H1 (cell line): Measurements from ENCODE around the gene DCP2. TPM values are rescaled to one million over a fixed set of nuclear protein-coding genes. Genes with fewer than 3 reads are reported as not detected.

ENCODE experiments used
- CTCF ChIA-PET: fragments of 300-600 bp; sonication (Branson Sonifier 250); formaldehyde crosslinking; loops from one replicate; lab custom pipeline; 2021; ENCODE audit not compliant: partially characterized antibody; lab: Charles Lee
- POLR2A ChIA-PET: fragments of 300-600 bp; sonication (Branson Sonifier 250); formaldehyde crosslinking; loops from one replicate; lab custom pipeline; 2021; ENCODE audit warnings: inconsistent platforms; ENCODE audit not compliant: partially characterized antibody; lab: Charles Lee
- DNase-seq, 2 experiments: peaks; one replicate each; pipeline versions ENCODE4 v3.0.0 to v3.0.0-alpha.2; 2010 to 2022; ENCODE audit warnings: low spot score in 2 of 2, low read depth in 1 of 2, mixed read lengths in 1 of 2
- FAIRE-seq: peaks from 2 replicates; lab custom pipeline; 2011; peaks lifted over from hg19 to GRCh38; lab: Jason Lieb, UNC
- H2AFZ ChIP-seq: 2 replicates; pipeline ENCODE4 v1.8.1; 2012; ENCODE audit warnings: low read length, inconsistent platforms
- H2AK5ac ChIP-seq: 2 replicates; pipeline ENCODE4 v1.6.1; 2013; ENCODE audit warnings: low read depth, low read length
- H2BK120ac ChIP-seq: replicated peaks from 2 replicates; pipeline ENCODE3; 2013; ENCODE audit warnings: low read depth, low read length, inconsistent platforms
- H2BK12ac ChIP-seq: 2 replicates; pipeline ENCODE4 v1.6.1; 2013; ENCODE audit warnings: low read depth, low read length
- H2BK15ac ChIP-seq: 2 replicates; pipeline ENCODE4 v1.6.1; 2013; ENCODE audit warnings: low read length
- H2BK20ac ChIP-seq: 2 replicates; pipeline ENCODE4 v1.6.1; 2013; ENCODE audit warnings: low read length
- H2BK5ac ChIP-seq: 2 replicates; pipeline ENCODE4 v1.6.1; 2013; ENCODE audit warnings: low read depth, low read length
- H3K14ac ChIP-seq: 2 replicates; pipeline ENCODE4 v1.6.1; 2013; ENCODE audit warnings: inconsistent platforms; ENCODE audit not compliant: insufficient read length
- H3K18ac ChIP-seq: 2 replicates; pipeline ENCODE4 v1.6.1; 2013; ENCODE audit warnings: low read length; ENCODE audit errors: extremely low read depth
- H3K23ac ChIP-seq: 2 replicates; pipeline ENCODE4 v1.6.1; 2013; ENCODE audit warnings: inconsistent platforms; ENCODE audit not compliant: insufficient read length
- H3K23me2 ChIP-seq: 2 replicates; pipeline ENCODE4 v1.6.1; 2013; ENCODE audit warnings: low read depth, low read length
- H3K27ac ChIP-seq: 2 replicates; pipeline ENCODE4 v1.6.1; 2011; ENCODE audit warnings: low read depth, low read length, inconsistent platforms
- H3K27me3 ChIP-seq, 4 experiments: replicated peaks in 1 of 4; 1 replicate in 1 of 4; 2 replicates in 3 of 4; pipeline versions ENCODE4 v1.6.1 to v1.8.1; 2011 to 2013; ENCODE audit warnings: low read length in 3 of 4, mild to moderate bottlenecking in 3 of 4, inconsistent platforms in 2 of 4, mixed read lengths in 2 of 4, moderate library complexity in 1 of 4; ENCODE audit not compliant: control insufficient read depth in 3 of 4, insufficient read depth in 3 of 4; ENCODE audit errors: extremely low read depth in 1 of 4
- H3K36me3 ChIP-seq, 4 experiments: 2 replicates each; pipeline versions ENCODE4 v1.6.1 to v1.8.1; 2011 to 2013; ENCODE audit warnings: mild to moderate bottlenecking in 4 of 4, low read length in 3 of 4, moderate library complexity in 2 of 4, control low read depth in 1 of 4, inconsistent platforms in 1 of 4; ENCODE audit not compliant: insufficient read depth in 4 of 4, control insufficient read depth in 2 of 4
- H3K4ac ChIP-seq: replicated peaks from 2 replicates; pipeline ENCODE3; 2013; ENCODE audit warnings: low read length, low read depth, mixed read lengths, inconsistent platforms; ENCODE audit not compliant: insufficient read length
- H3K4me1 ChIP-seq, 4 experiments: replicated peaks in 1 of 4; 1 replicate in 1 of 4; 2 replicates in 3 of 4; pipeline versions ENCODE4 v1.6.1 to v1.8.1; 2011 to 2013; ENCODE audit warnings: low read length in 3 of 4, inconsistent platforms in 2 of 4, mixed read lengths in 1 of 4; ENCODE audit not compliant: insufficient read depth in 4 of 4, control insufficient read depth in 3 of 4
- H3K4me2 ChIP-seq, 2 experiments: 2 replicates each; pipeline versions ENCODE4 v1.6.1 to v1.8.1; 2011 to 2013; ENCODE audit warnings: low read depth in 2 of 2, low read length in 2 of 2, control low read depth in 1 of 2, inconsistent platforms in 1 of 2, mild to moderate bottlenecking in 1 of 2; ENCODE audit not compliant: insufficient read depth in 1 of 2
- H3K4me3 ChIP-seq, 4 experiments: fragments of 200-600, 300-600 bp in 1 of 4; sonication (generic), shearing (Covaris generic), sonication (Bioruptor Twin) in 1 of 4; 2 replicates each; pipeline versions ENCODE4 v1.5.1 to v1.8.1; 2011 to 2016; ENCODE audit warnings: low read length in 4 of 4, low read depth in 3 of 4, control low read depth in 2 of 4, inconsistent platforms in 2 of 4, mild to moderate bottlenecking in 2 of 4, mixed read lengths in 1 of 4, moderate library complexity in 1 of 4; ENCODE audit not compliant: insufficient read depth in 2 of 4; ENCODE audit errors: extremely low read depth in 1 of 4
- H3K56ac ChIP-seq: replicated peaks from 2 replicates; pipeline ENCODE3; 2013; ENCODE audit warnings: low read depth, mild to moderate bottlenecking, mixed read lengths, low read length, inconsistent platforms; ENCODE audit not compliant: insufficient read length
- H3K79me1 ChIP-seq: 2 replicates; pipeline ENCODE4 v1.6.1; 2013; ENCODE audit warnings: low read depth, low read length, control low read depth
- H3K79me2 ChIP-seq, 2 experiments: 2 replicates each; pipeline versions ENCODE4 v1.6.1 to v1.8.1; 2012 to 2013; ENCODE audit warnings: low read length in 2 of 2, mild to moderate bottlenecking in 2 of 2, inconsistent platforms in 1 of 2; ENCODE audit not compliant: insufficient read depth in 2 of 2, control insufficient read depth in 1 of 2
- H3K9ac ChIP-seq, 4 experiments: replicated peaks in 1 of 4; 1 replicate in 1 of 4; 2 replicates in 3 of 4; pipeline versions ENCODE4 v1.6.1 to v1.8.1; 2011 to 2013; ENCODE audit warnings: low read depth in 3 of 4, low read length in 3 of 4, control low read depth in 2 of 4, mild to moderate bottlenecking in 2 of 4, moderate library complexity in 2 of 4, inconsistent platforms in 1 of 4; ENCODE audit errors: extremely low read depth in 1 of 4
- H3K9me3 ChIP-seq, 2 experiments: 2 replicates each; pipeline versions ENCODE4 v1.6.1 to v1.8.1; 2012 to 2013; ENCODE audit warnings: mild to moderate bottlenecking in 2 of 2, moderate library complexity in 2 of 2, control low read depth in 1 of 2, inconsistent platforms in 1 of 2, low read depth in 1 of 2, low read length in 1 of 2, mixed read lengths in 1 of 2; ENCODE audit not compliant: insufficient read depth in 2 of 2
- H4K20me1 ChIP-seq, 2 experiments: replicated peaks in 1 of 2; 2 replicates each; pipeline versions ENCODE3 to v1.8.1; 2011 to 2013; ENCODE audit warnings: inconsistent platforms in 2 of 2, low read length in 2 of 2, mild to moderate bottlenecking in 1 of 2; ENCODE audit not compliant: insufficient read depth in 2 of 2, control insufficient read depth in 1 of 2
- H4K5ac ChIP-seq: 2 replicates; pipeline ENCODE4 v1.6.1; 2013; ENCODE audit warnings: low read length, low read depth, mixed read lengths, inconsistent platforms; ENCODE audit not compliant: insufficient read length
- H4K8ac ChIP-seq: 2 replicates; pipeline ENCODE4 v1.8.0; 2013; ENCODE audit warnings: mild to moderate bottlenecking, moderate library complexity, low read length, inconsistent platforms; ENCODE audit not compliant: insufficient read depth; ENCODE audit errors: extremely low read depth
- H4K91ac ChIP-seq: replicated peaks from 2 replicates; pipeline ENCODE3; 2013; ENCODE audit warnings: low read length, mixed read lengths, inconsistent platforms; ENCODE audit not compliant: insufficient read length
- GABPA ChIP-seq: IDR thresholded peaks from 2 replicates; pipeline ENCODE4 v1.6.1; 2011; ENCODE audit warnings: mild to moderate bottlenecking, low read length, moderate library complexity, borderline replicate concordance; ENCODE audit not compliant: insufficient read depth
- RAD21 ChIP-seq, 2 experiments: IDR thresholded peaks in 1 of 2; conservative IDR thresholded peaks in 1 of 2; 2 replicates each; pipeline ENCODE4 v1.6.1; 2011; ENCODE audit warnings: low read depth in 2 of 2, low read length in 2 of 2, improper control_type of control experiment in 1 of 2, inconsistent platforms in 1 of 2, mild to moderate bottlenecking in 1 of 2, moderate library complexity in 1 of 2
- WGBS, 2 experiments: shearing (Covaris generic) in 1 of 2; methylation state at CpG; one replicate each; pipeline versions ENCODE4 v1.1.6 to v1.1.7; 2013 to 2015; ENCODE audit warnings: low lambda C conversion rate in 2 of 2, mixed read lengths in 2 of 2, inconsistent platforms in 1 of 2, low coverage in 1 of 2, missing lambda C conversion rate in 1 of 2; ENCODE audit not compliant: insufficient replicate concordance in 2 of 2, insufficient coverage in 1 of 2, insufficient read length in 1 of 2; ENCODE audit errors: extremely low coverage in 1 of 2, missing lambda C conversion rate in 1 of 2; 5-methylcytosine and 5-hydroxymethylcytosine counted together
- polyA plus RNA-seq, 7 experiments: library from polyadenylated mRNA; depleted of rRNA in 3 of 7; stranded (reverse) in 5 of 7; unstranded in 2 of 7; fragments of >200 nt in 5 of 7; fragments of 200-250 nt in 2 of 7; gene quantifications; 1 replicate in 5 of 7; 2 replicates in 1 of 7; 4 replicates in 1 of 7; pipeline versions ENCODE4 v1.2.1 to v1.2.3, GENCODE V29; 2011 to 2013; ENCODE audit warnings: missing spikeins in 2 of 7, mixed read lengths in 2 of 7
- total RNA-seq: library from RNA; stranded (reverse); fragmentation: NEBNext Ultra II Directional; extraction: Animal tissue kit (Norgen Biotek cat#: 25700); gene quantifications from 2 replicates; pipeline ENCODE4 v1.2.1, GENCODE V29; 2021
- TF ChIP-seq, protein P1 (sequence below), 3 experiments: IDR thresholded peaks; 1 replicate in 2 of 3; 2 replicates in 1 of 3; pipeline versions ENCODE4 v1.5.1 to v1.6.1; 2011; ENCODE audit warnings: low read length in 3 of 3, mild to moderate bottlenecking in 3 of 3, inconsistent platforms in 2 of 3, low read depth in 1 of 3, moderate library complexity in 1 of 3; ENCODE audit not compliant: insufficient read depth in 1 of 3; ENCODE audit errors: control extremely low read depth in 1 of 3

Gene DCP2
- total and polyA plus RNA-seq, 2 of the 8 experiments (the other 6 are each of a cell fraction or from before 2014, with no cell fraction given), result 14.4 to 162 TPM

DNA sequence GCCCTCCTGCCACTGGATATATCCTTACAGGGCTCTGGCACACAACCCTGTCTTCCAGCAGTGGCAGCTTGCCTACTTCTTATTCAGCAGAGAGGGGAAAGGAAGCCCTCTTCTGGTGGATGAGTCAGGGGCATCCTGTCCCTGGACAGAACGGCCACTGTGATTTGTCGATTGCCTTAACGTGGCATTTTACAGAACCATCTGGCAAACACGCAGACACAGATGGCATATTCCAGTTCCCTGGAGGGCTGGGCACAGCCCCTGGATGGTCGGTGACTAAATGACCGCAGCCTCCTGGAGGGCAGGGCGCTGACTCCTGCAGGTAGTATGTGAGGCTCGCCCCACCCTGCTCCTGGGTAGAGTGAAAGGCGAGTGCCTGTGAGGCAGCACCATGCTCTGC lies 62.1 kb downstream of the DCP2 start:
- no peak overlapping the region for H2BK20ac ChIP-seq
- H4K5ac ChIP-seq, result no peak overlapping the region
- no peak overlapping the region for H3K4ac ChIP-seq
- H3K4me1 ChIP-seq, result peaks cover 4 to 10% (median 7%) of the 10 kb centered on the region in 4 experiments
- no peak overlapping the region for H3K27ac ChIP-seq
- H3K27me3 ChIP-seq, result no peaks in the 10 kb centered on the region
- H4K8ac ChIP-seq, result no peak overlapping the region
- TF ChIP-seq RAD21 (IDR thresholded peaks at IDR 0.05 in 1 of 2, conservative IDR thresholded peaks at IDR 0.05 in 1 of 2; ENCODE audit: low read depth in 2 of 2, low read length in 2 of 2), result peak in 1 of 2 experiments; percentile 46; a peak in 2 of 4 replicates
- TF ChIP-seq, protein P1, sequence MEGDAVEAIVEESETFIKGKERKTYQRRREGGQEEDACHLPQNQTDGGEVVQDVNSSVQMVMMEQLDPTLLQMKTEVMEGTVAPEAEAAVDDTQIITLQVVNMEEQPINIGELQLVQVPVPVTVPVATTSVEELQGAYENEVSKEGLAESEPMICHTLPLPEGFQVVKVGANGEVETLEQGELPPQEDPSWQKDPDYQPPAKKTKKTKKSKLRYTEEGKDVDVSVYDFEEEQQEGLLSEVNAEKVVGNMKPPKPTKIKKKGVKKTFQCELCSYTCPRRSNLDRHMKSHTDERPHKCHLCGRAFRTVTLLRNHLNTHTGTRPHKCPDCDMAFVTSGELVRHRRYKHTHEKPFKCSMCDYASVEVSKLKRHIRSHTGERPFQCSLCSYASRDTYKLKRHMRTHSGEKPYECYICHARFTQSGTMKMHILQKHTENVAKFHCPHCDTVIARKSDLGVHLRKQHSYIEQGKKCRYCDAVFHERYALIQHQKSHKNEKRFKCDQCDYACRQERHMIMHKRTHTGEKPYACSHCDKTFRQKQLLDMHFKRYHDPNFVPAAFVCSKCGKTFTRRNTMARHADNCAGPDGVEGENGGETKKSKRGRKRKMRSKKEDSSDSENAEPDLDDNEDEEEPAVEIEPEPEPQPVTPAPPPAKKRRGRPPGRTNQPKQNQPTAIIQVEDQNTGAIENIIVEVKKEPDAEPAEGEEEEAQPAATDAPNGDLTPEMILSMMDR (IDR thresholded peaks at IDR 0.05; ENCODE audit: control extremely low read depth in 1 of 3, insufficient read depth in 1 of 3, low read depth in 1 of 3, low read length in 3 of 3), result peak in 2 of 3 experiments; percentile 9 to 13; a peak in 2 of 4 replicates
- TF ChIP-seq GABPA, result no peak
- TF ChIP-seq, all 59 proteins: peak for 2
- no peaks in the 10 kb centered on the region for H3K9me3 ChIP-seq
- no peak overlapping the region for H2BK5ac ChIP-seq
- H3K9ac ChIP-seq, result no peak overlapping the region
- H3K36me3 ChIP-seq, result no peaks in the 10 kb centered on the region
- DNase-seq, result peak in 1 of 2 experiments; percentile 41
- H3K4me2 ChIP-seq, result no peak overlapping the region
- no peaks in the 10 kb centered on the region for H3K79me2 ChIP-seq
- POLR2A ChIA-PET, result interaction anchor here (1.0 kb wide), 1 partner anchor 9 kb away, joined by 3 read pairs; no protein-coding TSS in a partner anchor
- FAIRE-seq, result no peak
- H3K79me1 ChIP-seq, result no peaks in the 10 kb centered on the region
- no peak overlapping the region for H2BK12ac ChIP-seq
- H2AFZ ChIP-seq, result no peak overlapping the region
- CTCF ChIA-PET, result interaction anchor here (0.9 to 2.8 kb wide), 3 partner anchors 15 to 43 kb away, joined by 3 to 13 read pairs (median 3); no protein-coding TSS in a partner anchor
- no peak overlapping the region for H4K91ac ChIP-seq
- 87% methylated on average over 9 of the region's 9 CpGs; no CpG with 5 or more reads in 1 of the 2 experiments for WGBS, 2 experiments
- no peak overlapping the region for H3K56ac ChIP-seq
- no peak overlapping the region for H2BK15ac ChIP-seq
- H3K23me2 ChIP-seq, result no peaks in the 10 kb centered on the region
- no peaks in the 10 kb centered on the region for H4K20me1 ChIP-seq
- H3K14ac ChIP-seq, result no peak overlapping the region
- no peak overlapping the region for H2BK120ac ChIP-seq
- H3K23ac ChIP-seq, result no peak overlapping the region
- H3K18ac ChIP-seq, result no peak overlapping the region; the same call in 1 of the 2 replicates
- no peak overlapping the region for H3K4me3 ChIP-seq
- no peak overlapping the region for H2AK5ac ChIP-seq
